ENCODE data around the gene ARHGAP44.

ARHGAP44 gene

DNA sequence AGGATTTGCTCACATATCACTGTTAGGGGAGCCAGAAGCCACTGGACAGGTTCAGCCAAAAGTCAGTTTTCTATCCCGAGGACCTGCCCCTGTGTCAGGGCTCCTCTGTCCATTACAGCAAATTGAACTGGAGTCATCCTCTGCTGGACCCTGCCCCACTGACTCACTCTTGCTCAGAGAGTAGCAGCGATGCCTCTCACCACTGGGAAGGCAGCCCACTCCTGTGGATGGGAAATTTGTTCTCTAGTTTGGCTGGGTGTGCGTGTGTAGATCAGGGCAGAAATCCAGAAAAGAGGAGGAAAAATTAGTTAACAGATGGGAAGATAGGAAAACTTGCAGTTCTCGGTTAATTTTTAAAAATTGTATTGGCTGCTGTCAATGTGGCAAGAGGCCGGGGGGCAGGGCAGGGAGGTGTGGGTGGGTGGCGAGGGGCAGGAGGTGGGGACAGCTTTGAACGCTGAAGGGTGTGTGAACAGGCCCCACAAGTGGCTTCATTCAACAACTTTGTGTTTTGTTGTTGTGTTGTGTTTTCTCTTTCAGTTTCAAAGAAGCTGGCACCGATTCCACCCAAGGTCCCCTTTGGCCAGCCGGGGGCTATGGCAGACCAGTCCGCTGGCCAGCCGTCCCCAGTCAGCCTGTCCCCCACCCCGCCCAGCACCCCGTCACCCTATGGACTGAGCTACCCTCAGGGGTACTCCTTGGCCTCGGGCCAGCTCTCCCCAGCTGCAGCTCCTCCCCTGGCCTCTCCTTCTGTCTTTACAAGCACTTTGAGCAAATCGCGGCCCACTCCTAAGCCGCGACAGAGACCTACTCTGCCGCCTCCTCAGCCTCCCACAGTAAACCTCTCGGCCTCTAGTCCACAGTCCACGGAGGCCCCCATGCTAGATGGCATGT, 194.9 kb downstream of the ARHGAP44 start:
- Histone ChIP-seq H3K9ac (ENCODE audit: low read depth in 1 of 2, low read length in 2 of 2) (no peak overlapping the region), H3K4me1 (ENCODE audit: control insufficient read depth in 2 of 2, insufficient read depth in 2 of 2, low read length in 2 of 2) (peaks cover 0 to 2% of the 10 kb centered on the region in 2 donors), H3K36me3 (ENCODE audit: control insufficient read depth in 2 of 2, insufficient read depth in 2 of 2, low read length in 2 of 2) (peaks cover 3 to 7% of the 10 kb centered on the region in 2 donors), H3K27me3 (ENCODE audit: control insufficient read depth in 2 of 2, insufficient read depth in 2 of 2, low read length in 2 of 2) (no peaks in the 10 kb centered on the region), H3K9me3 (ENCODE audit: control insufficient read depth in 2 of 2, low read length in 2 of 2) (no peaks in the 10 kb centered on the region), H3K27ac (ENCODE audit: low read depth in 2 of 2, low read length in 2 of 2) (peak overlapping the region; percentile 52 to 60), H3K4me3 (ENCODE audit: low read length in 2 of 2) (no peak overlapping the region)

DNA sequence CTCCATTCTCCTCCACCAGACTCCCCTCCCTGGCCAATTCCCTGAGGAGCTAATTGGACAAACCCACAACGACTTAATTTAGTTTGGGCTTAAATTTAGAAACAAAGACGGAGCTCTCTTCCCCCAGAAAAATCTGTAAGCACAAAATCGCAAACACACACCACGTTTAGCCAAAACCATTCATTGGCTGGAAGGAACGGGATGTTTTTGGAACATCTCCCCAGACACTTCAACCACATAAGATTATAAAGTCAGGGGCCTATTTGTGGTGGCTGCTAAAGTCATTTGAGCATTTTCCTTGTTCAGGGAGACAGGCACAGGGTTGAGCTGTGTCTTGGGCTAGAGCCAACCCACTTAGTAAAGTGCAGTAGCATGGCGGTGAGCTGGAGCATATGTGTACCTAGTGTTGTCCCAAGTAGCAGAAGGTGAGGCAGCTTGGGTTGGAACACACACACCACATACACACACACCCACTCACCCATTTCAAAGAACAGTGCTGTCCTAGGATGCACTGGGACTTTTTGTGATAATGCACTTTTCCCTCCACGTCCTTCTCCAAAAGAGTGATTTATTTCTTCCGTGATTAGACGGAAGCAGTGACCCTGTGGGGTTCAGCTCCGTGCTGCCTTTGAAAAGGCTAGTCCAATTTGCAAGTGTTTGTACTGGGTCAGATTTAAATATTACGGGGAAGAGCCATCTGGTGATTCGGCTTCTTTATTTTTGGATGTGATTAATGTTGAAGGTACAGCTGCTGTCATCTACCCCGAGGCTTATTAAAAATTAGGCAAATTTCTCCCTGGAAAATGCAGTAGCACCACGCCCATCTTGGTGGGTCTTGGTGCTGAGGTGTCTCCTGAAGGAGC, 196.4 kb downstream of the ARHGAP44 start:
- Histone ChIP-seq H3K4me3 (ENCODE audit: low read length in 2 of 2) (no peak overlapping the region), H3K9me3 (ENCODE audit: control insufficient read depth in 2 of 2, low read length in 2 of 2) (no peaks in the 10 kb centered on the region), H3K9ac (ENCODE audit: low read depth in 1 of 2, low read length in 2 of 2) (no peak overlapping the region), H3K27me3 (ENCODE audit: control insufficient read depth in 2 of 2, insufficient read depth in 2 of 2, low read length in 2 of 2) (no peaks in the 10 kb centered on the region), H3K27ac (ENCODE audit: low read depth in 2 of 2, low read length in 2 of 2) (no peak overlapping the region), H3K36me3 (ENCODE audit: control insufficient read depth in 2 of 2, insufficient read depth in 2 of 2, low read length in 2 of 2) (peaks cover 7 to 18% of the 10 kb centered on the region in 2 donors), H3K4me1 (ENCODE audit: control insufficient read depth in 2 of 2, insufficient read depth in 2 of 2, low read length in 2 of 2) (peaks cover 2% of the 10 kb centered on the region in 2 donors)

DNA sequence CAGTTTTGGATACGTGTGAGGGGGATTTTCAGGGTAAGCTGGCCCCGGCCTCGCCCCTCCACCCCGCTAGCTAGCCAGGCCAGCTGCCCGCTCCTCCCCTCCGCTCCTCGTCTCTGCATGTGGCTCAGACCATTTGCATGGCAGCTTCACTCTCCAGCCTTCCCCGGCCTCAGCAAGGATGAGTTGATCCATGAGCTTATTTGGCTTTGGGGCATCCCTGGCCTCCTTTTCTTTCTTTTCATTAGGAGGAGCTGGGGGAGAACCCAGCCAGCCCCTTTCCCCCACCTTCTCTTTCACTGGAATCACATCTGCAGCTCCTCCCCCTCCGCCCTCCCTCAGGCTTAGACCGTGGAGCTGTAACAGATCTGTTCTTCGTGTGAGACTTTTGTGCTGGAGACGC, 197.8 kb downstream of the ARHGAP44 start:
- Histone ChIP-seq H3K9me3 (ENCODE audit: control insufficient read depth in 2 of 2, low read length in 2 of 2) (no peaks in the 10 kb centered on the region), H3K9ac (ENCODE audit: low read depth in 1 of 2, low read length in 2 of 2) (no peak overlapping the region), H3K27me3 (ENCODE audit: control insufficient read depth in 2 of 2, insufficient read depth in 2 of 2, low read length in 2 of 2) (no peaks in the 10 kb centered on the region), H3K4me1 (ENCODE audit: control insufficient read depth in 2 of 2, insufficient read depth in 2 of 2, low read length in 2 of 2) (peaks cover 2% of the 10 kb centered on the region in 2 donors), H3K27ac (ENCODE audit: low read depth in 2 of 2, low read length in 2 of 2) (no peak overlapping the region), H3K4me3 (ENCODE audit: low read length in 2 of 2) (no peak overlapping the region), H3K36me3 (ENCODE audit: control insufficient read depth in 2 of 2, insufficient read depth in 2 of 2, low read length in 2 of 2) (peaks cover 20 to 28% of the 10 kb centered on the region in 2 donors)

- Histone ChIP-seq H3K27me3 (ENCODE audit: control insufficient read depth in 2 of 2, insufficient read depth in 2 of 2, low read length in 2 of 2) (no peaks in the 10 kb centered on the region), H3K27ac (ENCODE audit: low read depth in 2 of 2, low read length in 2 of 2) (no peak overlapping the region), H3K4me1 (ENCODE audit: control insufficient read depth in 2 of 2, insufficient read depth in 2 of 2, low read length in 2 of 2) (peaks cover 2% of the 10 kb centered on the region in 2 donors), H3K4me3 (ENCODE audit: low read length in 2 of 2) (no peak overlapping the region), H3K9me3 (ENCODE audit: control insufficient read depth in 2 of 2, low read length in 2 of 2) (no peaks in the 10 kb centered on the region), H3K9ac (ENCODE audit: low read depth in 1 of 2, low read length in 2 of 2) (no peak overlapping the region), H3K36me3 (ENCODE audit: control insufficient read depth in 2 of 2, insufficient read depth in 2 of 2, low read length in 2 of 2) (peaks cover 48 to 50% of the 10 kb centered on the region in 2 donors)
These were observed 200.9 kb downstream of the ARHGAP44 start for GRCh38 chr17:12990041-12990808.

DNA sequence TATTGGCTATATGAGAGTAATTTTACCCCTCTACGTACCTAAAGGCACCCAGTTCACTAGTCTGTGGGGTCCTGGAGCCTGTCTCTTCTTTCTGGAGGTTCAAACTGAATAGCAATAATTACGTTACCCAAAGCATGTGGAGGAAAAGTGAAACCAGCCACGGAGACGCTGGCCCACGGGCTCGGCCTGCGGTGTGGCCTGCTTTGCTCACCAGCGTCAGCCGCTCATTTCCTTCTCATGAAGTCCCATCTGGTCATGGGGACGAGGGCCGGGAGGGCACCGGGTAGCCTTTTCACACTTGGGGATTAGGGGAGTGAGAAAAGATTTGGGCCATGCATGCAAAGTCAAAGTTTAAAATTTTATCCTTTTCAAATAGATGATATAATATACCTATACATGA, 201.6 kb downstream of the ARHGAP44 start:
- H3K9me3 ChIP-seq (ENCODE audit: control insufficient read depth in 2 of 2, low read length in 2 of 2), result no peaks in the 10 kb centered on the region
- peaks cover 0 to 2% of the 10 kb centered on the region in 2 donors for H3K4me1 ChIP-seq (ENCODE audit: control insufficient read depth in 2 of 2, insufficient read depth in 2 of 2, low read length in 2 of 2)
- H3K4me3 ChIP-seq (ENCODE audit: low read length in 2 of 2), result no peak overlapping the region
- no peak overlapping the region for H3K9ac ChIP-seq (ENCODE audit: low read depth in 1 of 2, low read length in 2 of 2)
- H3K36me3 ChIP-seq (ENCODE audit: control insufficient read depth in 2 of 2, insufficient read depth in 2 of 2, low read length in 2 of 2), result peaks cover 54 to 57% of the 10 kb centered on the region in 2 donors
- no peak overlapping the region for H3K27ac ChIP-seq (ENCODE audit: low read depth in 2 of 2, low read length in 2 of 2)
- H3K27me3 ChIP-seq (ENCODE audit: control insufficient read depth in 2 of 2, insufficient read depth in 2 of 2, low read length in 2 of 2), result no peaks in the 10 kb centered on the region

- H3K36me3 ChIP-seq (ENCODE audit: control insufficient read depth in 2 of 2, insufficient read depth in 2 of 2, low read length in 2 of 2), result peaks cover 69 to 75% of the 10 kb centered on the region in 2 donors
- no peak overlapping the region for H3K4me3 ChIP-seq (ENCODE audit: low read length in 2 of 2)
- no peaks in the 10 kb centered on the region for H3K9me3 ChIP-seq (ENCODE audit: control insufficient read depth in 2 of 2, low read length in 2 of 2)
- no peak overlapping the region for H3K9ac ChIP-seq (ENCODE audit: low read depth in 1 of 2, low read length in 2 of 2)
- H3K27me3 ChIP-seq (ENCODE audit: control insufficient read depth in 2 of 2, insufficient read depth in 2 of 2, low read length in 2 of 2), result no peaks in the 10 kb centered on the region
- peaks cover 0 to 2% of the 10 kb centered on the region in 2 donors for H3K4me1 ChIP-seq (ENCODE audit: control insufficient read depth in 2 of 2, insufficient read depth in 2 of 2, low read length in 2 of 2)
- H3K27ac ChIP-seq (ENCODE audit: low read depth in 2 of 2, low read length in 2 of 2), result no peak overlapping the region
These were observed 203.4 kb downstream of the ARHGAP44 start for GRCh38 chr17:12992676-12993075.

GRCh38 chr17:12993631-12994030, 204.3 kb downstream of the ARHGAP44 start:
- no peaks in the 10 kb centered on the region for H3K9me3 ChIP-seq (ENCODE audit: control insufficient read depth in 2 of 2, low read length in 2 of 2)
- no peak overlapping the region for H3K9ac ChIP-seq (ENCODE audit: low read depth in 1 of 2, low read length in 2 of 2)
- no peaks in the 10 kb centered on the region for H3K27me3 ChIP-seq (ENCODE audit: control insufficient read depth in 2 of 2, insufficient read depth in 2 of 2, low read length in 2 of 2)
- H3K4me3 ChIP-seq (ENCODE audit: low read length in 2 of 2), result no peak overlapping the region
- H3K36me3 ChIP-seq (ENCODE audit: control insufficient read depth in 2 of 2, insufficient read depth in 2 of 2, low read length in 2 of 2), result peaks cover 79 to 84% of the 10 kb centered on the region in 2 donors
- peaks cover 0 to 2% of the 10 kb centered on the region in 2 donors for H3K4me1 ChIP-seq (ENCODE audit: control insufficient read depth in 2 of 2, insufficient read depth in 2 of 2, low read length in 2 of 2)
- H3K27ac ChIP-seq (ENCODE audit: low read depth in 2 of 2, low read length in 2 of 2), result no peak overlapping the region

GRCh38 chr17:12994341-12995074, 205.2 kb downstream of the ARHGAP44 start:
- Histone ChIP-seq H3K27ac (ENCODE audit: low read depth in 2 of 2, low read length in 2 of 2) (no peak overlapping the region), H3K9me3 (ENCODE audit: control insufficient read depth in 2 of 2, low read length in 2 of 2) (no peaks in the 10 kb centered on the region), H3K4me3 (ENCODE audit: low read length in 2 of 2) (no peak overlapping the region), H3K27me3 (ENCODE audit: control insufficient read depth in 2 of 2, insufficient read depth in 2 of 2, low read length in 2 of 2) (no peaks in the 10 kb centered on the region), H3K9ac (ENCODE audit: low read depth in 1 of 2, low read length in 2 of 2) (no peak overlapping the region), H3K36me3 (ENCODE audit: control insufficient read depth in 2 of 2, insufficient read depth in 2 of 2, low read length in 2 of 2) (peaks cover 88 to 90% of the 10 kb centered on the region in 2 donors), H3K4me1 (ENCODE audit: control insufficient read depth in 2 of 2, insufficient read depth in 2 of 2, low read length in 2 of 2) (peaks cover 0 to 2% of the 10 kb centered on the region in 2 donors)

DNA sequence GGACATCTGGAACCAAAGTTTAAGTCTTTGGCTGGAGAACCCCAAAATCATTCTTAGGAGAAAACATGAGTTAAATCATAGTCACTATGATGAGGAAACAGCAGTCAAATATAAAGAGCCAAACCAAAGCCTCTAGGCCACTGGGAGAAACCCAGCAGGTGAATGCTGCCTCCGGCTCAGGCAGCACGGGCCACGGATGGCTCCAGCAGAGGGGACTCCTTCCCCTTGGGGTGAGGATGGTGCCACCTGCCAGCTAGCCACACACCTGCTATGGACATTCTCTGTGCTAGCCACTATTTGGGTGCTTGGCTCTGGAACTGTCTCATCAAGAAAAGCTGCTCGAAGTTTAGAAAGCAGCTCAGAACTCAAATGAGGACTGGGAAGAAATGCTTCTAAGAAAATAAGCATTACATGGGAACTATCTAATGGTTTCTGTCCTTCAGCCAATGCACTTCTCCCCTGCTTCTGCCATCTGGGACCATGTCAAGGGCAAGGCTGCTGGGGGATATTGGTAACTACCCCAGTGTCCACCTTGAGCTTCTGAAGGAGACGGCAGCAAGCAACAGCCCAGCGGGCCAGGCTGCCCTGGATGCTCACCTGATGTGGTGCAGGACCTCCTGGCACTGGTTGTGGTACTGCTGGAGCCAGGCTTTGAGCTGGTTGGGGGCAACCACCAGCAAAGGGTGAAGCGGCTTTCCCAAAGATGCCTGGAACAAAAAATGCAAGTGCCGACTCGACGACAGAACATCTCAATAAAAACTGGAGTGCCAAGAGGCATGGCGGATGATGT, 206.0 kb downstream of the ARHGAP44 start:
- no peak overlapping the region for H3K9ac ChIP-seq (ENCODE audit: low read depth in 1 of 2, low read length in 2 of 2)
- no peak overlapping the region for H3K27ac ChIP-seq (ENCODE audit: low read depth in 2 of 2, low read length in 2 of 2)
- H3K27me3 ChIP-seq (ENCODE audit: control insufficient read depth in 2 of 2, insufficient read depth in 2 of 2, low read length in 2 of 2), result no peaks in the 10 kb centered on the region
- no peaks in the 10 kb centered on the region for H3K9me3 ChIP-seq (ENCODE audit: control insufficient read depth in 2 of 2, low read length in 2 of 2)
- no peaks in the 10 kb centered on the region for H3K4me1 ChIP-seq (ENCODE audit: control insufficient read depth in 2 of 2, insufficient read depth in 2 of 2, low read length in 2 of 2)
- H3K4me3 ChIP-seq (ENCODE audit: low read length in 2 of 2), result no peak overlapping the region
- H3K36me3 ChIP-seq (ENCODE audit: control insufficient read depth in 2 of 2, insufficient read depth in 2 of 2, low read length in 2 of 2), result peaks cover 84 to 89% of the 10 kb centered on the region in 2 donors
